ENCODE results near the gene OR2D2.

Gene OR2D2

GRCh38 chr11:6927030-6927617 is 34.8 kb upstream of the OR2D2 start:
- no peak; the same call in 1 of the 2 replicates for TF ChIP-seq POLR2AphosphoS5 (IDR thresholded peaks at IDR 0.05; ENCODE audit: low read depth, low read length)
- no peak for TF ChIP-seq TAF1 (IDR thresholded peaks at IDR 0.05; ENCODE audit: borderline replicate concordance, insufficient read depth, low read length)
- no peak for TF ChIP-seq FOXP2 (optimal IDR thresholded peaks at IDR 0.05; ENCODE audit: borderline replicate concordance, extremely low read depth, extremely low read length, insufficient read depth)
- no peak for TF ChIP-seq SIN3A (IDR thresholded peaks at IDR 0.05; ENCODE audit: borderline replicate concordance, insufficient read depth, low read length)

- no peak for TF ChIP-seq REST (IDR thresholded peaks at IDR 0.05; ENCODE audit: insufficient read depth in 1 of 2, low read depth in 2 of 2, low read length in 2 of 2)
- no peak for TF ChIP-seq SIN3A (IDR thresholded peaks at IDR 0.05; ENCODE audit: borderline replicate concordance, insufficient read depth, low read length)
- TF ChIP-seq FOXP2 (optimal IDR thresholded peaks at IDR 0.05; ENCODE audit: borderline replicate concordance, extremely low read depth, extremely low read length, insufficient read depth) = no peak
- TF ChIP-seq TAF1 (IDR thresholded peaks at IDR 0.05; ENCODE audit: borderline replicate concordance, insufficient read depth, low read length) = no peak; the same call in 1 of the 2 replicates
- TF ChIP-seq POLR2AphosphoS5 (IDR thresholded peaks at IDR 0.05; ENCODE audit: low read depth, low read length) = no peak; the same call in 1 of the 2 replicates
Observed at GRCh38 chr11:6926208-6927029, 34.1 kb upstream of the OR2D2 start, which contains the start of gene ZNF215. ZNF215 (plus strand) TSS chr11:6926426; CDS start chr11:6932273, 5,847 bp downstream.

- no peak for TF ChIP-seq FOXP2 (optimal IDR thresholded peaks at IDR 0.05; ENCODE audit: borderline replicate concordance, extremely low read depth, extremely low read length, insufficient read depth)
Observed at GRCh38 chr11:6925636-6926207, 33.4 kb upstream of the OR2D2 start.

GRCh38 chr11:6925007-6925577 is 32.8 kb upstream of the OR2D2 start:
- TF ChIP-seq FOXP2 (optimal IDR thresholded peaks at IDR 0.05; ENCODE audit: borderline replicate concordance, extremely low read depth, extremely low read length, insufficient read depth) (no peak), TAF1 (IDR thresholded peaks at IDR 0.05; ENCODE audit: borderline replicate concordance, insufficient read depth, low read length) (no peak), REST (IDR thresholded peaks at IDR 0.05; ENCODE audit: insufficient read depth in 1 of 2, low read depth in 2 of 2, low read length in 2 of 2) (no peak), SIN3A (IDR thresholded peaks at IDR 0.05; ENCODE audit: borderline replicate concordance, insufficient read depth, low read length) (no peak), POLR2AphosphoS5 (IDR thresholded peaks at IDR 0.05; ENCODE audit: low read depth, low read length) (no peak)

GRCh38 chr11:6920702-6921101 is 28.4 kb upstream of the OR2D2 start, which contains the start of gene OR2D3:
OR2D3 (plus strand) TSS chr11:6921002; CDS start chr11:6921002, 0 bp downstream.
- no peak for TF ChIP-seq SIN3A (IDR thresholded peaks at IDR 0.05; ENCODE audit: borderline replicate concordance, insufficient read depth, low read length)
- TF ChIP-seq REST (IDR thresholded peaks at IDR 0.05; ENCODE audit: insufficient read depth in 1 of 2, low read depth in 2 of 2, low read length in 2 of 2) = no peak
- no peak for TF ChIP-seq TAF1 (IDR thresholded peaks at IDR 0.05; ENCODE audit: borderline replicate concordance, insufficient read depth, low read length)
- TF ChIP-seq POLR2AphosphoS5 (IDR thresholded peaks at IDR 0.05; ENCODE audit: low read depth, low read length) = no peak
- TF ChIP-seq FOXP2 (optimal IDR thresholded peaks at IDR 0.05; ENCODE audit: borderline replicate concordance, extremely low read depth, extremely low read length, insufficient read depth) = no peak

Data from PFSK-1 (cell line).